GM21737 (cell line): Measurements from ENCODE around the gene PGRMC2.
"Not testable (repeated sequence)": the region's sequence is repeated elsewhere in the genome, so short reads cannot be mapped to it uniquely, and the experiment has no call there.

Experiments used
- ATAC-seq: cut with Tn5 transposase; IDR thresholded peaks from one replicate; pipeline ENCODE4 v1.9.1; 2021; ENCODE audit warnings: mild to moderate bottlenecking, moderate library complexity; ENCODE audit not compliant: unreplicated experiment

PGRMC2 gene

DNA sequence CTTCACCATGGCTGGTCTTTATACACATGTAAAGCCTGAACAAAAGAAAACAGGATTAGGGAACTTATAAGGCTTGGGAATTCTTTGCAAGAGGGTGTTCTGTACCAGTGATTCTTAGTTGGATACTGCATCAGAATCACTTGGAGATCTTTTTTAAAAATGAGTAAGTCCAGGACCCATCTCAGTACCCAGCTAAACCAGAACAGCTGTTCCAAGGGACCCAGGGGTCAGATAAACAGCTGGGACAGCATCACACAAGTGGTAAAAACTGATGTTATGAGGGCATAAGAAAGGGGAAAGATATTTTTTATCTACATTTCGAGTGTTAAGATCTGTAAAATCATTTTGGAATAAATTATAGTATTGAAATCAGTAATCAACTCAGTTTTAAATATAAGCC lies 16.1 kb downstream of the PGRMC2 start:
- no peak for ATAC-seq

DNA sequence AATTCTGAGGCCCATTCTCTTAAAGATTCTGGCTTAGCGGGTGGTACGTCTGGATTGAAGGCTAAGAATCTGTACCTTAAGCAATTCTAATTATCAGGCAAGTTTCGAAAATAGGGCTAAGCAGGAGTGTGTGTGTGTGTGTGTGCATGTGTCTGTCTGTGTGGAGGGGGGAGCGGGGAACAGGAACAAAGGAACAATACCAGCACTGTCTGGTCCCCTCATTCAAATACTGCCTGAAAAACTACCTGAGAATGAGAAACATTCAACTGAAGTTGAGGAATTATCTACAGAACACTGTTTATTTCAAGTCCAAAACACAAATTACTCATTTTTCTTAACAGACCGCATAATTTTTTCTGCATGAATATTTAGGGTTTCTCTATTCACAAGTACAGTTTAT lies 18.6 kb downstream of the PGRMC2 start:
- ATAC-seq: no peak

DNA sequence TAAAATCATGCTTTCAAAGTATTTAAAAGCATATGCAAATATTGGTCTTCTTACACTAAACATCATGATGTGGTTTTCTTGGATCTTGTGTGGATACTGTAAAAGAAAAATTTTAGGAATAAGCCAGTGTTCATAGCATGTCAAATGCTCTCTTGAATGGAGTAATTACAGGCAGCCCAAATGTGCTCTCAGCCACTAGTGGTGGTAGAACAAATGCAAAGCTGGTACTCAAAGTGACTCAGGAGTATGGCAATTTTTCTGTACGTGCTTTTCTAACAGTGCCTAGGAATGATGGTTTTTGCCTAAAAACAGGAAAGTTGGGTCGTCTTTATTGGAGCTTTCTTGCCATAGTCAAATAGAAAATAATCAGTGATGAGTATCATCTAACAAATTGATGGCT lies 19.9 kb downstream of the PGRMC2 start:
- ATAC-seq: no peak

DNA sequence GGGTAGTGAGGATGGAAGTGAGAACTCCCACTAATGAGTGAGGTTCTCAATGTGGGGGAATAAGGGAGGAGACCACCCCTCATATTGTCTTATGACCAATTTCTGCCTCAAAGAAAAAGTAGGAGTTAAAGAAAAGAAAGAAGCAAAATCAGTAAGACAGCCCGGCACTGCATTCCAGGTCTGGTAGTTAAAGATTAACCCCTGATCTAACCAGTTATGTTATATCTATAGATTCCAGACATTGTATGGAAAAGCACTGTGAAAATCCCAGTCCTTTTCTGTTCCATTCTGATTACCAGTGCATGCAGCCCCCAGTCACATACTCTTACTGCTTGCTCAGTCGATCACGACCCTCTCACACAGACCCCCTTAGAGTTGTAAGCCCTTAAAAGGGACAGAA lies 20.4 kb downstream of the PGRMC2 start:
- ATAC-seq: not testable (repeated sequence)

DNA sequence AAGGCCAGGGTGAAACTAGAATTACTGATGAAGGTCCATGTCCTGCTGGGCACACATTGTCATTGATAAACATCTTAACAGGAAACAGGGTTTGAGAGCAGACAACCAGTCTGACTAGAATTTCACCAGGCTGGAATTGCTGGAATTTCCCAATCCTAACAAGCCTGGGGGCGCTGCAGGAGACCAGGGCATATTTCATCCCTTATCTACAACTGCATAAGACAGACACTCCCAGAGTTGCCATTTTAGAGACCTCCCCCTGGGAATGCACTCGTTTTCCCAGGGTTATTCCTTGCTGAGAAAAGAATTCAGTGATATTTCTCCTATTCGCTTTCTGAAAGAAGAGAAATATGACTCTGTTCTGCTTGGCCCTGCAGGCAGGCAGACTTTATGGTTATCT lies 22.1 kb downstream of the PGRMC2 start:
- not testable (repeated sequence) for ATAC-seq

DNA sequence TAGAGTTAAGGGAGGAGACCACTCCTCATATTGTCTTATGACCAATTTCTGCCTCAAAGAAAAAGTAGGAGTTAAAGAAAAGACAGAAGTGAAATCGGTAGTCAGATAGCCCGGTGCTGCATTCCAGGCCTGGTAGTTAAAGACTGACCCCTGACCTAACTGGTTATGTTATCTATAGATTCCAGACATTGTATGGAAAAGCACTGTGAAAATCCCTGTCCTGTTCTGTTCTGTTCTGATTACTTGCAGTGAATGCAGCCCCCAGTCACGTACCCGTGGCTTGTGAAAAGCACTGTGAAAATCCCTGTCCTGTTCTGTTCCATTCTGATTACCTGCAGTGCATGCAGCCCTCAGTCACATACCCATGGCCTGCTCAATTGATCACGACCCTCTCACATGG lies 27.7 kb downstream of the PGRMC2 start:
- not testable (repeated sequence) for ATAC-seq

DNA sequence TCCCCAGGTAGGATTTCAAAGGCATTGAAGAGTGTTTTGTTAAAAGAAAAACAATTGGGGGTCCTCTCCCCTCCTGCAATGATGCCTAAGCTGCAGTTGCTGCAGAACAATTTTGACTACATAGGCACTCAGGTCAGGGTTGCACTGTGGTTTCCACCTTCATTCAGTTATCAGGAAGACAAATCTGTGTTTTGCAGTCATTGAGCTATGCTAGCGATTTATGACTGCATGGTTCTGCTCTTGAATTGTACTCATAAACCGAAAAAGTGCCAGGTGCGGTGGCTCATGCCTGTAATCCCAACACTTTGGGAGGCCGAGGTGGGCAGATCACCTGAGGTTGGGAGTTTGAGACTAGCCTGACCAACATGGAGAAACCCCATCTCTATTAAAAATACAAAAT lies 29.4 kb downstream of the PGRMC2 start:
- not testable (repeated sequence) for ATAC-seq

DNA sequence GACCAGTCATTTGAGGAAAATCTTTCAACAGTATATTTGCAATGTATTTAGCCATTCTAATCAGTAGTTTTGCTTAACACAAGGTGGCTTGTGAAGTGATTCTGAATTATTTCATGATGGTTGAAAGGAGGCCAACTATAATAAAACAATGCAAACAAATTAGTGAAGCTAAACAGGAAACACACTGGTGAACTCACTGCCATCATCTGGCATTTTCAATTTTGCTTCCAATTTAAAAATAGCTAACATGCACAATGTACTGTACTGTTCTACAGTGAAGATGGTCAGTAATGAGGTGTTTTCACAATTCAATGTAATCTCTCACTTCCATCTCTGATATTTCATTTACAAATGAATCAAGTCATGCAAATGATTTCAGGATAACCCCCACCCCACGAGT lies 31.1 kb downstream of the PGRMC2 start:
- ATAC-seq: no peak

DNA sequence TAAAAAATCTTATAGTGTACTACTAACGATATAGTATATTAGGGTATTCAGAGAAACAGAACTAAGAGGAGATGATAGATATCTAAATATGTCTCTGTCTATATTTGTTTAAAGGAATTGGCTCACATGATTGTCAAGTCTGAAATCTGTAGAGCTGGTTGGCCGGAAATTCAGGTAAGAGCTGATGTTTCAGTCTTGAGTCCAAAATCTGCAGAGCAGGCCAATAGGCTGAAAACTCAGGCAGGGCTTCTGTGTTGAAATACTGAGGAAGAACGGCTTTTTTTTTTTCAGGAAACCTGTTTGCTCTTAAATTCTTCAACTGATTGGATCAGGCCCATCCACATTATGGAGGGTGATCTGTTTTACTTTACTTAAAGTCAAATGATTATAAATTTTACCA lies 31.7 kb downstream of the PGRMC2 start:
- ATAC-seq: no peak

DNA sequence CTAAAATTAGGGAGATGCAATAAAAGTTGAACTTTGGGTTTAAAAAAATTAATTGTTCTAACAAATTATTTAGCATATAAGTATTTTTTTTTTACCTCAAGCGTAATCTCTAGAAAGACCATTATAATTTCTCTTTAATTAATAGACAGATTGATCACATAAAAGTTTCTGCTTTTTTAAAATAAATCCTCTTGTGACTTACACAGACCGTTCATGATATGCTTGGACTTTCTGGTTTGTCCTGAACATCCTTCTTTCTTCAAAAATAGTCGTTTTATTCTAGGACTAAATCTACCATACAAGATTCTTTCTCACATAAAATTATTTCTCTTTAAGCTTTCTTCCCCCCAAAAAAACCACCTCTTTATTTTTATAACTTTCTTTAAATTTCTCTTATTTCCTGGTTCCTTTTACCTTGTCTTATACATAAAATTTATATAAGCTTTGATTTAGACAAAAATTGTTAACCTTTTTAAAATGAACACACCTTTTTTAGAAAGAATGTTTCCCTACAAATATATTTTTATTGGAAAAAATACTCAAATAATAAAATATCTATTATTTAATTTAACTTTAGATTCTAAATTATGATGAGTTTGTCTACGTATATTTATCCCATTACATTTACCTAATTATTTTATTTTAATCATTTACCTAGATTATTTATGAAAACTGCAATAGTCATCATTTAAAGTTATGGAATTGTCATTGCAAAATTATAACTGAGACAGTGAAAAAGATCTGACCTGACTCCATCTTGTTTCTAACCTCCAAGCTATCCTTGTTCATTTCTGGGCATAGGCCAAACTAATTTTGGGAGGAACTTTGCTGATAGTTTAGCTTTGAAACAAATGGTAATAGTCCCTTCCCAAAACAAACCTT lies 37.6 kb downstream of the PGRMC2 start:
- ATAC-seq: no peak

DNA sequence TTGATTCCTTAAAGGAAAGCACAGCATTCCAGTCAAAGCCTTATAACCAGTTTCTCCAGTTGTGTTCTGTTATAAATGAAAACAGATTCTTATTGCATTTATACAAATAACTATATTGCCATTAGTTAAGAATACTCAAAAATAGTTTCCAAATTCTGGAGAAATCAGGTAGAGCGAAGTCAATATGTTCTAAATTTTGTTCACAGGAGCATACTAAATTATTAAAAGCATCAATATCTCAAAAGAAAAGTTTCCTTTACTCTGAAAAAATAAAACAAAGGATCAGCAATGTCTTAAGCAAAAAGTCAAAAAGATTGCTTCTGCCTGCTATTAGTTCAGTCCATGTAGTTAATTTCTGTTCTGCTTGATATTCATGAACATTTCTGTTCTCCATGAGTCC lies 39.7 kb downstream of the PGRMC2 start:
- no peak for ATAC-seq

DNA sequence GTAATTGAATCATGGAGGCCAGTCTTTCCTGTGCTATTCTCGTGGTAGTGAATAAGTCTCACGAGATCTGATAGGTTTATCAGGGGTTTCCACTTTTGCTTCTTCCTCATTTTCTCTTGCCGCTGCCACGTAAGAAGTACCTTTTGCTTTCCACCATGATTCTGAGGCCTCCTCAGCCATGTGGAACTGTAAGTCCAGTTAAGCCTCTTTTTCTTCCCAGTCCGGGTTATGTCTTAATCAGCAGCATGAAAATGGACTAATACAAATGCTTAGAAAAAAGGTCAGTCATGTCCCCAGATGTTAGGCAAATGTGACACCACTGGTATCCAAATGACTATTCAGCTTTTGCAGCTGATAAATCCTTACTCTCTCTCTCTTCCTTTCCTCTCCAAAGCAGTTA lies 42.2 kb downstream of the PGRMC2 start:
- not testable (repeated sequence) for ATAC-seq

DNA sequence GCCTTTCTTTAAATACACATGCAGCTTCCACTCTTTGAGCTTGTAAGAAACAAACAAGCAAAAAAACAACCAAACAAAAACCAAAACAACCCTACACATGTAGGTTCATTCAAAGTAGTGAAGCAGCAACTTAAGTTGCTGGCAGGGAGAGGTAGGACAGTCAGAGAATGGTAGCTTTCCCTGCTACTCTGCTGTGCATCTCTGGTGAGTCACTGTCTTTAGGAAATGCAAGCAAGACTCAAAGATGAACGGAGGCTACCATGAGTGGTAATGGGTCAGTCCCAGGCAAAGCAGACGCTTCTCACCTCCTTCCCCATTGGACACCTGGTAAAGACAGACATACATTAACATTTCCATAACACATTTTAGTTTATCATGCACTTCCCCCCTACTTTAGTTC lies 43.2 kb downstream of the PGRMC2 start:
- no peak for ATAC-seq

DNA sequence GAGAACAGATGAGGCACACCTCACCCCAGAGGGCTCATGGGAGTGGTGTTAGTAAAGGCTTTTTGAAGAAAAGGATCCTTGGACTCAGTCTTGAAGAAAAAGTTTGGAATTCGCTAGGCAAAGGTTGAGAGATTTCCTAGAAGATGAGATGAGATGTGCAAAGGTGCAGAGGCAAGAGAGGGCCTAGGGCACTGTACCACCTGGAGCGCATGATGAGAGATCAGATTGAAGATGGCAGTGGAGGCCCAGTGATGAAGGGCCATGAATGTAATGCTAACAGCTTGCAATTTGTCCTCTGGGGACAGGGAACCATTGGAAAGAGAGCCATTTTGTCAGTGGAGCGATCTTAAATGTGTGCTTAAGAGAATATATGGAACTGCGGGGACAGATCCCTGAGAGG lies 45.0 kb downstream of the PGRMC2 start:
- no peak for ATAC-seq

DNA sequence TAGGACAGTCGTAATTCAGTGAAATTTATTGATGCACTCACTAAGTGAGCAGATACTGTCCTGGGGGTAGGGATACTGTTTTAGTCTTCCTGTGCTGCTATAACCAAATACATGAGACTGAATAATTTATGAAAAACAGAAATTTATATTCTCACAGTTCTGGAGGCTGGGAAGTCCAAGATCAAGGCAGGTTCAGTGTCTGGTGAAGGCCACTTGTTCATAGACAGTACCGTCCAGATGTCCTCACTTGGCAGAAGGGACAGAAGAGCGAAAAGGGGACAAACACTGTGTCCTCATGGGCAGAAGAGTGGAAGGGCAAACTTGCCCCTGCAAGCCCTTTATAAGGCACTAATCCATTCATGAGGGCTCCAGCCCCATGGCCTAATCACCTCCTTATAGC lies 45.6 kb downstream of the PGRMC2 start:
- ATAC-seq: no peak

DNA sequence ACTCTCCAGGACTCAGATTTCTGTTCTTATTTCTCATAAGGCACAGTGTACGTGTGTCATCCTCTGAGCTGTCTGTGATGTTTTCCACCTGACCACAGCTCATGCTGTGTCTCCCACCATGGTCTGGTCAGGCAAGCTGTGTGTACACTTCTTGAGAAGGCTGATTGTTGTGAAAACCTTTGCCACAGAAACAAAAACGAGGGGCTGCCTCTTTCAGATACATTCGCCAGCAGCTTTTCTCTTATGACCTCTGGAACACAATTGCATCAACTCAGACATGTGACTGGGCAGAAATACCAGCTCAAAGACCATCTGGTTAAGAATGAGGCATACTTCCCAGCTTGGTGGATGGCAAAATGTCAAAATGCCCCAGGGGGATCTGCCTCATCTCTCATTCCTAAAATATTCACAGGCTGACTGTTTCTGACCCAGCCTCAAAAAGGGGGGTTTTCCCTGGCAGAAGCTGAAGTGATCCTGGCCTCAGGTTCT lies 46.1 kb downstream of the PGRMC2 start:
- ATAC-seq: no peak

DNA sequence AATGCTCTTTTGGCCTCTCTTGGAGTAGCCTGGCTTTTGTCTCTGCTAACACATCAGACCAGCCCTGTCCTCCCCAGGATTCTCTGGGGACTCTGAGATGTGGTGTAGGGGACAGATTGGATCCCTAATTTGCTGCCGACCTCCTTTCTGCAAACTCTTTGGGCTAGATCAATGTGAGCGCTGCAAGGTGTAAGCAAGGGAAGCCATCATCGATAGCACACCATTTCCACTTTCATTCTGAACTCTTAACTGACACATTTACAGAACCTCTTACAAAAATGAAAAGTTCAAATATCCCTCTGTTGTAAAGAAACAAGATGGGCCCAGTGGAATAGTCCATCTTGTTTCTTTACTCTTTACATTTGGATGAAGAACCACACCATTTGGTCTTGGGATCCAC lies 46.6 kb downstream of the PGRMC2 start:
- no peak for ATAC-seq

DNA sequence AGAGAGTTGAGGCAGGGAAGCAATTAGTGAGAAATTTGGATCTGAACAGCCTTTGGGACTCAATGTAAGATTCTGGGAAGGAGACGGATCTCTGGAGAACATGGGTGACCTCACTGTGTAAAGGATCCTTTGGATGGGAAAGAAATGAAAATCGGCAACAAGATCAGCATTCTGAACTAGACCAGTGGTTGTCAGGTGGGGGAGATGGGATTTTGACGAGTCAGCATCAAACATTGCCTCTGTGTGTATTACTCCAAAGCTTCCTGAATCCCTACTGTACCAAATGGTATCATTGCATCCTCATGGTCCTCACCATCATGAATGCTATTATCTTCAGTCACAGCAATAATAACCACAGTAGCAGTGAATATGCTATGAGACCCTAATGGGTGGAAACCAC lies 52.8 kb downstream of the PGRMC2 start:
- no peak for ATAC-seq

DNA sequence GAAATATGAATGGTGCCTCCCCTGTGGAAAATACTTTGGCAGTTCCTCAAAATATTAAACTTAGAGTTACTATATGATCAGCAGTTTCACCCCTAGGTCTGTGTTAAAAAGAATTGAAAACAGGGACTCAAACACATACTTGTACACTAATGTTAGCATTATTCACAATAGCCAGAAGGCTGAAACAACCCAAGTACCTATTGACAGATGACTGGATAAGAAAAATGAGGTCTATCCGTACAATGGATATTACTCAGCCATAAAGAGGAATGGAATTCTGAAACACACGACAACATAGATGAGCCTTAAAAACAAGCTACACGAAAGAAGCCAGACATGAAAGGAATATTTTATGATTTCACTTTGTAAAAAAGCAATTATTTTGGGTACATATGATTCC lies 54.9 kb downstream of the PGRMC2 start:
- ATAC-seq: no peak

DNA sequence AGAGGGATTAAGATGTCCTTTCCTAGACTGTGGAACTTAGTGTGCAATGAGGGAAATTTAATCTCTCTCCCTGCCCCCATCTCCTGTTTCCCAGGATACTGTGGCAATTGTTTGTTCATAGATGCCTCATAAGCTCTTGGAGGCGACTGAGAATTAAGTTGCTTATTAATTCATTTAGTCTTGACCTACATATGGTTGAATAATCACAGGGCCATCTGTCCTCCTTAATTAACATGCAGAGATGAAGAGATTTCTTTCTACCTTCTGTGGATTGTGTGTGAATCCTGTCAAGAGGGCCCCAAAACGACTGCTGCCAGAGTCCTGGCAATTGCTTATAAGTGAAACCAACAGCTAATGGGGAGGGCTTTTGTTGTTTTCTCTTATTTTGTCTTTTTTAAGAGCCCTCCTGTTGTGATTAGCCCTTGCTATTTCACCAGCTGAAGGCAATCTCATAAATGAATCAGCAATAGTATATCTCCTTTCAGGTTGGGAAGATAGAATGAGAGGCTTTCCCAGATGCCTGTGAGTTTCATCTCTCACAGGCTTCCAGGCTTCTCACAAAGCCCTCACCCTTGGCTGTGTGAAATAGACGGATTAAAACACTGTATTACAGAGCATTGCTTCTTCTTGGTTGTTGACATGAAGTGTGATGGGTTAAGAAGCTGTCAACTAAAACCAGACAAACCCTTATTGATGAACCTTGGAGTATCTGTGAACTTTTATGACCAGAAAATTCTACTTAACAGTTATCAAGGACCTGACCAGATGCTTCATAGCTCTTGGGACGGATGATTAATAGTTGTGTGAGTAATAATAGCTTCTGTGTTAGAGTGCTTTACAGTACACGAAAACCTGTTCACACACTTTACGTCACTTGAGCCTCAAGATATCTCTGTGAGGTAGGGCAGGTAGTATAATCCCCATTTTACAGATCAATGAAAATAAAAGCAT lies 58.5 kb downstream of the PGRMC2 start:
- no peak for ATAC-seq

DNA sequence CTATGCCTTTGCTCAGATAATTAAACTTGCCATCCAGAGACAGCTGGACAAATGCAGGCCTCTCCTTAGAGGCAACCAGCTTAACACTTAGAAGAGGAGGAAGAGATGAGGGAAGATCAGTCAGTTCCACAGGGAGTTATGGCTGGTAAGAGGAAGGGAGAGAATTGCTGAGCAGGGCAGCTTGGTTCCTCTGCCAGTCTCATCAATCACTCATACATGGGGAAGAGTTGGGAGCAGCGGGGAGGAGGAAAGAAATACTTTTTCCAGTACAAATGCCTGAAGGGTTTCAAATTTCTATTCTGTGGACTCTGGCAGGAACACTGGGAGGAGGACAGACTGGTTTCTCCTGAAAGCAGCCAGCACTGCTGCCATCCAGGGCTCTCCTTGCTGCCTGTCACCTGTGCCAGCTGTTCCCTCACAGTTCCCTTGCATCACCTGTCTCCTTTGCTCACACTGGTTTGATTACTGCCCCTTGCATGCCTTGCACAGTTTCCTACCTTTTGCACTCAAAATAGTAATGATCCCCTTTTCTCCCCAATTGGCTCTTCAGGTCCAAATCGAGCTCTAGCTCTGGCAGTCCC lies 59.5 kb downstream of the PGRMC2 start:
- no peak for ATAC-seq
